Neuronal stem cell (in vitro differentiated cells): Measurements from ENCODE around the gene ZNRD2.
A peak's percentile ranks its signal among the peaks of the same experiment; 100 is the strongest.

Source experiments
- DNase-seq: peaks from one replicate; pipeline ENCODE4 v3.0.0-alpha.2; 2013; ENCODE audit warnings: low spot score
- H2AFZ ChIP-seq: one replicate; pipeline ENCODE4 v1.6.1; 2013; ENCODE audit warnings: mild to moderate bottlenecking, low read length, inconsistent platforms
- H2AK5ac ChIP-seq: 2 replicates; pipeline ENCODE4 v1.6.1; 2013; ENCODE audit warnings: low read depth, mild to moderate bottlenecking, inconsistent platforms, low read length, moderate library complexity, mixed read lengths
- H2BK120ac ChIP-seq: 2 replicates; pipeline ENCODE4 v1.6.1; 2013; ENCODE audit warnings: low read depth, mild to moderate bottlenecking, inconsistent platforms, low read length, moderate library complexity, mixed read lengths
- H2BK12ac ChIP-seq: one replicate; pipeline ENCODE4 v1.6.1; 2013; ENCODE audit warnings: low read length, inconsistent platforms
- H2BK15ac ChIP-seq: 2 replicates; pipeline ENCODE4 v1.6.1; 2013; ENCODE audit warnings: mild to moderate bottlenecking, low read length, inconsistent platforms, mixed read lengths
- H2BK5ac ChIP-seq: one replicate; pipeline ENCODE4 v1.6.1; 2013; ENCODE audit warnings: inconsistent platforms, mild to moderate bottlenecking, low read length, moderate library complexity
- H3K14ac ChIP-seq: one replicate; pipeline ENCODE4 v1.6.1; 2013; ENCODE audit warnings: low read length, inconsistent platforms
- H3K18ac ChIP-seq: 2 replicates; pipeline ENCODE4 v1.6.1; 2013; ENCODE audit warnings: low read length, inconsistent platforms
- H3K23ac ChIP-seq: 2 replicates; pipeline ENCODE4 v1.6.1; 2013; ENCODE audit warnings: low read depth, mild to moderate bottlenecking, mixed read lengths, low read length, inconsistent platforms; ENCODE audit not compliant: poor library complexity
- H3K27ac ChIP-seq: replicated peaks from 3 replicates; pipeline ENCODE4 v1.5.1; 2013; ENCODE audit warnings: low read length, inconsistent platforms
- H3K27me3 ChIP-seq, 3 experiments: 2 replicates each; pipeline ENCODE4 v1.6.1; 2013; ENCODE audit warnings: low read length in 3 of 3, mild to moderate bottlenecking in 2 of 3, inconsistent platforms in 1 of 3, low read depth in 1 of 3, mixed read lengths in 1 of 3, moderate library complexity in 1 of 3; ENCODE audit not compliant: control insufficient read depth in 3 of 3, insufficient read depth in 3 of 3
- H3K36me3 ChIP-seq, 2 donors: replicated peaks in 1 of 2; 2 replicates each; pipeline ENCODE4 v1.6.1; 2013; ENCODE audit warnings: low read length in 2 of 2; ENCODE audit not compliant: control insufficient read depth in 2 of 2, insufficient read depth in 2 of 2
- H3K4ac ChIP-seq: 2 replicates; pipeline ENCODE4 v1.6.1; 2013; ENCODE audit warnings: inconsistent platforms, mild to moderate bottlenecking, low read length, moderate library complexity
- H3K4me1 ChIP-seq, 2 donors: 1 replicate in 1 of 2; 2 replicates in 1 of 2; pipeline ENCODE4 v1.6.1; 2013; ENCODE audit warnings: low read length in 2 of 2, low read depth in 1 of 2; ENCODE audit not compliant: control insufficient read depth in 2 of 2, insufficient read depth in 1 of 2
- H3K4me2 ChIP-seq: one replicate; pipeline ENCODE4 v1.6.1; 2013; ENCODE audit warnings: mild to moderate bottlenecking, low read length, inconsistent platforms; ENCODE audit not compliant: insufficient read depth, poor library complexity, severe bottlenecking
- H3K4me3 ChIP-seq, 2 donors: 2 replicates each; pipeline ENCODE4 v1.5.1; 2013; ENCODE audit warnings: low read length in 2 of 2, mild to moderate bottlenecking in 2 of 2, inconsistent platforms in 1 of 2, moderate library complexity in 1 of 2
- H3K79me1 ChIP-seq: one replicate; pipeline ENCODE4 v1.6.1; 2013; ENCODE audit warnings: low read depth, mild to moderate bottlenecking, inconsistent platforms, low read length, moderate library complexity
- H3K9ac ChIP-seq: one replicate; pipeline ENCODE4 v1.6.1; 2013; ENCODE audit warnings: mild to moderate bottlenecking, low read depth, low read length, inconsistent platforms; ENCODE audit not compliant: poor library complexity
- H3K9me3 ChIP-seq, 2 donors: replicated peaks in 1 of 2; 2 replicates each; pipeline versions ENCODE3 to v1.6.1; 2013; ENCODE audit warnings: low read length in 2 of 2, mild to moderate bottlenecking in 2 of 2, inconsistent platforms in 1 of 2, low read depth in 1 of 2, mixed read lengths in 1 of 2, moderate library complexity in 1 of 2; ENCODE audit not compliant: control insufficient read depth in 2 of 2, insufficient read depth in 1 of 2
- H4K8ac ChIP-seq: one replicate; pipeline ENCODE4 v1.6.1; 2013; ENCODE audit warnings: low read depth, mild to moderate bottlenecking, inconsistent platforms, low read length, moderate library complexity
- H4K91ac ChIP-seq: one replicate; pipeline ENCODE4 v1.6.1; 2013; ENCODE audit warnings: low read length, low read depth, mild to moderate bottlenecking, inconsistent platforms; ENCODE audit not compliant: poor library complexity
- WGBS, 2 donors: extraction: QIAGEN DNeasy Blood & Tissue Kit; methylation state at CpG; one replicate each; pipeline ENCODE4 v1.1.7; 2013; ENCODE audit warnings: missing lambda C conversion rate in 2 of 2, mixed read lengths in 1 of 2; ENCODE audit not compliant: insufficient read length in 2 of 2, insufficient replicate concordance in 1 of 2; ENCODE audit errors: extremely low coverage in 2 of 2; 5-methylcytosine and 5-hydroxymethylcytosine counted together

Gene ZNRD2

GRCh38 chr11:65613091-65613928, 43.0 kb downstream of the ZNRD2 start:
- peak overlapping the region; percentile 80 for H3K18ac ChIP-seq
- peak overlapping the region; percentile 89 to 98 for H3K4me3 ChIP-seq
- peaks cover 22 to 63% of the 10 kb centered on the region in 2 donors for H3K36me3 ChIP-seq
- peak overlapping the region; percentile 98 for H2AK5ac ChIP-seq
- peak overlapping the region; percentile 89 for H3K4me2 ChIP-seq
- H2AFZ ChIP-seq = peak overlapping the region; percentile 77
- peak overlapping the region; percentile 84 for H3K27ac ChIP-seq
- H2BK5ac ChIP-seq = peak overlapping the region; percentile 72
- no peak for DNase-seq
- no peak overlapping the region for H2BK120ac ChIP-seq
- no peaks in the 10 kb centered on the region for H3K27me3 ChIP-seq
- peaks cover 21 to 31% of the 10 kb centered on the region in 2 donors for H3K4me1 ChIP-seq
- no peaks in the 10 kb centered on the region for H3K9me3 ChIP-seq
- peaks cover 19% of the 10 kb centered on the region for H3K79me1 ChIP-seq
- no CpG with 5 or more reads among the region's 43 CpGs for WGBS, 2 donors
- H4K91ac ChIP-seq = peak overlapping the region; percentile 26
- H2BK15ac ChIP-seq = peak overlapping the region; percentile 94
- H2BK12ac ChIP-seq = peak overlapping the region; percentile 91
- peak overlapping the region; percentile 80 for H3K9ac ChIP-seq
- H4K8ac ChIP-seq = no peak overlapping the region
- H3K14ac ChIP-seq = peak overlapping the region; percentile 31
- H3K4ac ChIP-seq = peak overlapping the region; percentile 93
- H3K23ac ChIP-seq = peak overlapping the region; percentile 86

- H3K14ac ChIP-seq = peak within 1 kb of the TSS; percentile 87
- peak within 1 kb of the TSS; percentile 96 to 98 for H3K4me3 ChIP-seq
- WGBS, 2 donors = no CpG with 5 or more reads among the region's 55 CpGs
- H2AK5ac ChIP-seq = peak within 1 kb of the TSS; percentile 83
- H3K4me2 ChIP-seq = peak within 1 kb of the TSS; percentile 90
- H4K91ac ChIP-seq = no peak within 1 kb of the TSS
- H4K8ac ChIP-seq = no peak within 1 kb of the TSS
- peak within 1 kb of the TSS; percentile 93 for H3K23ac ChIP-seq
- no peak within 1 kb of the TSS for H2BK120ac ChIP-seq
- DNase-seq = peak; percentile 100
- H3K9me3 ChIP-seq = no peaks in the 10 kb centered on the region
- H3K79me1 ChIP-seq = peaks cover 23% of the 10 kb centered on the region
- peak within 1 kb of the TSS; percentile 72 for H2BK5ac ChIP-seq
- H3K18ac ChIP-seq = peak within 1 kb of the TSS; percentile 94
- H3K4ac ChIP-seq = no peak within 1 kb of the TSS
- H2BK15ac ChIP-seq = no peak within 1 kb of the TSS
- H3K36me3 ChIP-seq = peaks cover 33 to 64% of the 10 kb centered on the region in 2 donors
- peak within 1 kb of the TSS; percentile 91 for H3K9ac ChIP-seq
- no peaks in the 10 kb centered on the region for H3K27me3 ChIP-seq
- H3K4me1 ChIP-seq = peaks cover 21 to 31% of the 10 kb centered on the region in 2 donors
- H3K27ac ChIP-seq = peak within 1 kb of the TSS; percentile 84
- peak within 1 kb of the TSS; percentile 77 for H2AFZ ChIP-seq
- no peak within 1 kb of the TSS for H2BK12ac ChIP-seq
Observed at GRCh38 chr11:65615229-65615949, 45.1 kb downstream of the ZNRD2 start, which contains the start of gene PCNX3. Gene PCNX3 (plus strand): TSS chr11:65615776. CDS start chr11:65616312, 536 bp downstream.

- H3K9me3 ChIP-seq = no peaks in the 10 kb centered on the region
- no peak overlapping the region for H4K91ac ChIP-seq
- no peak overlapping the region for H3K4ac ChIP-seq
- peak overlapping the region; percentile 87 for H3K14ac ChIP-seq
- peak overlapping the region; percentile 74 for H3K27ac ChIP-seq
- peak overlapping the region; percentile 72 for H2AFZ ChIP-seq
- no peak for DNase-seq
- peaks cover 21 to 31% of the 10 kb centered on the region in 2 donors for H3K4me1 ChIP-seq
- H2AK5ac ChIP-seq = peak overlapping the region; percentile 60
- H3K4me2 ChIP-seq = peak overlapping the region; percentile 90
- no peak overlapping the region for H2BK120ac ChIP-seq
- no peak overlapping the region for H2BK15ac ChIP-seq
- peaks cover 34 to 64% of the 10 kb centered on the region in 2 donors for H3K36me3 ChIP-seq
- peaks cover 23% of the 10 kb centered on the region for H3K79me1 ChIP-seq
- no peaks in the 10 kb centered on the region for H3K27me3 ChIP-seq
- peak overlapping the region; percentile 91 for H3K9ac ChIP-seq
- no peak overlapping the region for H3K23ac ChIP-seq
- H3K4me3 ChIP-seq = peak overlapping the region; percentile 96 to 98
- no peak overlapping the region for H4K8ac ChIP-seq
- WGBS, 2 donors = no CpG with 5 or more reads among the region's 50 CpGs
- no peak overlapping the region for H2BK5ac ChIP-seq
- H3K18ac ChIP-seq = peak overlapping the region; percentile 80
- no peak overlapping the region for H2BK12ac ChIP-seq
Observed at GRCh38 chr11:65615950-65616574, 45.8 kb downstream of the ZNRD2 start.
